Activated T-cell treated with anti-CD3 and anti-CD28 coated beads, Interleukin-2, amount 50 U/mL, for 24 hours (primary cell): ENCODE results near the gene GBX2.
"Not testable (repeated sequence)": the region's sequence is repeated elsewhere in the genome, so short reads cannot be mapped to it uniquely, and the experiment has no call there.

ENCODE experiments used
- DNase-seq: peaks from one replicate; pipeline ENCODE4 v3.0.0-alpha.2; 2020
- H3K27ac Mint-ChIP-seq: 2 replicates; pipeline ENCODE4 v1.8.0; 2020; ENCODE audit warnings: mild to moderate bottlenecking, mixed read lengths
- H3K27me3 Mint-ChIP-seq: 2 replicates; pipeline ENCODE4 v1.8.0; 2020; ENCODE audit warnings: mixed read lengths
- H3K36me3 Mint-ChIP-seq: 2 replicates; pipeline ENCODE4 v1.8.0; 2020; ENCODE audit warnings: low read depth, mixed read lengths
- H3K4me1 Mint-ChIP-seq: 2 replicates; pipeline ENCODE4 v1.8.0; 2020; ENCODE audit warnings: low read depth, mixed read lengths
- H3K4me3 Mint-ChIP-seq: 2 replicates; pipeline ENCODE4 v1.8.0; 2020; ENCODE audit warnings: mild to moderate bottlenecking, moderate library complexity, mixed read lengths
- H3K9me3 Mint-ChIP-seq: 2 replicates; pipeline ENCODE4 v1.8.0; 2020; ENCODE audit warnings: mixed read lengths

The GBX2 gene

DNA sequence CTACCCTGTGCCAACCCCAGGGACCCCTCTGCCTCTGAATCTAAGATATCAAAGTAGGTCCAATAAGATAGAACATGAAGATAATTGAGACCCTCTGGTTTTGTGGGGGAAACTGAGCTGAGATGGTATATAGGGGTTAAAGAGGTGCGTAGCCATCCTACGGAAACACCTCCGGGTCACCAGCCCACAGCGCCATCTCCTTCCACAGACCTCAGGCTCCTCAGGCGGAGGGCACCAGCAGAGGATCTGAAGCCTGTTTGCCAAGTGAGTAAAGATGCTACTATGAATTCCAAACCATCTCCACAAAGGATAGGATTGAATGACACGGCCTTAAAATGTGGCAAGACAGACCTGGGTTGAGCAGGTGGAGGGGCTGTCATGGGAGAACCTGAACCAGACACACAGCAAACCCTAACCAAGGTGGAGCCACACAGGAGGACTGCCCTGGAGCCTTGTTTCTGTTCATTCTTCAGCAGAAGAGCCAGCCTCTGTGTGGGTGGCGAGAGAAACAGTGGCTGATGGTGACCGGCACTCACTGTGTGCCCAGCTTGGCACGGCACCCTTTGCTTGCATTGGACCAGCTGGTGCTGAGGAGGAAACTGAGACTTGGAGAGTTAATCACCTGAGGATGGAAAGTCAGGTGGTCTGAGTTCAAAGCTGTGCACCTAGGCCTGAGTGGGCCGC is 10.2 kb downstream of the GBX2 start:
- Mint-ChIP-seq H3K4me1 (peaks cover 3% of the 10 kb centered on the region), H3K36me3 (no peaks in the 10 kb centered on the region), H3K27me3 (peaks cover 82% of the 10 kb centered on the region), H3K9me3 (peaks cover 10% of the 10 kb centered on the region), H3K27ac (no peak overlapping the region), H3K4me3 (no peak overlapping the region)
- DNase-seq, result no peak

DNA sequence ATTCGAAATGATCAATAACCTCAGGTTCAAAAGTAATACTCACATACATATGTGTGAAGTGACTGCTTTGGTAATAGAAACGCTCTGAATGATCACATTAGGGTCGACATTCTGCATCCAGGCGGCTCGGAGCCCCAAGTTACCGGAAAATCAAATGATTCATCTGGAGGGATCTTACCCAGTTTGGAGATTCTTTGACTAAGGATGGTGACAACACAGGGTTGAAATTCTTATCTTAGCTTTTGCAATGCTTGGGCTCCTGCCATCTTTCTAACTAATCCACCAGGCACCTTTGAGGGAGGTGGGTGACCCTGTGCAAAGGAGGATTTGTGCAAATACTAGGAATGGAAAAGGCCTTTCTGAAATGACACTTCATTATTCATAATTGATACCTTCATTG is 10.8 kb downstream of the GBX2 start:
- Mint-ChIP-seq H3K4me3 (no peak overlapping the region), H3K27ac (no peak overlapping the region), H3K27me3 (peaks cover 76% of the 10 kb centered on the region), H3K4me1 (no peaks in the 10 kb centered on the region), H3K9me3 (peaks cover 15% of the 10 kb centered on the region), H3K36me3 (no peaks in the 10 kb centered on the region)
- no peak for DNase-seq

DNA sequence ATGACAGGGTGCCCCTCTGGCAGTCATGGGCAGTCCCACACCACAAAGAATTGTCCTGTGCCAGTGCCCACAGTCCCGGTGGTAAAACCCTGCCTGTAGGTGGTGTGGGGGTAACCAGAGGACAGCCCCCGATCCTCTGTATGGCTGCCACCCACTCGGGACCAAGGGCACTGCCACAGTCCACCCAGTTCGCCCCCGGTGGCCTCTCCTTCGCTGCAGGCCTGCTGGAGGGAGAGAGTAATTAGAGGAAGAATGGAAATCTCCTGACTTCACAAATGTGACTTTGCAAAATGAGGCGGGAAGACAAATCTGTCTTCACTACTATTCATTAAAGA is 11.4 kb downstream of the GBX2 start:
- Mint-ChIP-seq H3K4me1 (no peaks in the 10 kb centered on the region), H3K36me3 (no peaks in the 10 kb centered on the region), H3K27ac (no peak overlapping the region), H3K27me3 (peaks cover 71% of the 10 kb centered on the region), H3K9me3 (peaks cover 17% of the 10 kb centered on the region), H3K4me3 (no peak overlapping the region)
- no peak for DNase-seq

DNA sequence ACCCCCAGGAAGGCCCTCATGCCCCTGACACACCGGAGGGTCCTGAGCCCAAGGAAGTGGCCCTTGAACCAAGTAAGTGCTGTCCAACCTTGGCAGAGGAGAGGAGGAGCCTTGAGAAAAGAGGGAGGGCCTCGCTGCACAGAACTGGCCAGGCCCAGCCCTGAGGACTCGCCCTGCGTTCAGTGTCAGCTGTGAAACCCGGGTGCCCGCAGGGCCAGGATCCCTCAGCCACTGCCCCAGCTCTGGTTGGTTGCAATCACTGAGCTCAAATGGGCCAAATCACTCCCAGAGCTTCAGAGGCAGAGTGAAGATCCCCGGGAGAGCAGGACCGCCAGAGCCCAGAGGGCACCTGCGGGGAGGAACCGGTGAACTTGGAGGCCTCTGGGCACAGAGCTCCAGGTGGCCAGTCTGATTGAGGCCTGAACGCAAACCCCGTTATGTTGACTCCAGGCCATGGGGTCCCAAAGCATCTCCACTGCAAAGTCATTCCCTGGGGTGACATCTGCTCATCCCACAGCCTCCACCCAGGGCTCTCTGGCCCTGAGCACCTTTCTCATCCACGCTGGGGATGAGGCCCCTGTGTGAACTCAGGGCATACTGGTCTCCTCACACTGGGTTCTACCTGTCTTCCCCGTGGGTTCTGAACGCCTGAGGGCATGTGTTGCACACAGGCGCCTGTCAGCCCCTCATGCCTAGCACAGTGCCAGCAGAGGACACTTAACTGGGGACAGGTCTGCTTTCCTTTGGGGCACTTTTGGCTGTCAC is 11.9 kb downstream of the GBX2 start:
- DNase-seq, result no peak
- H3K27ac Mint-ChIP-seq, result no peak overlapping the region
- no peak overlapping the region for H3K4me3 Mint-ChIP-seq
- H3K4me1 Mint-ChIP-seq, result no peaks in the 10 kb centered on the region
- H3K9me3 Mint-ChIP-seq, result peaks cover 17% of the 10 kb centered on the region
- H3K36me3 Mint-ChIP-seq, result no peaks in the 10 kb centered on the region
- peaks cover 65% of the 10 kb centered on the region for H3K27me3 Mint-ChIP-seq

GRCh38 chr2:236155406-236155805 is 12.8 kb downstream of the GBX2 start:
- peaks cover 58% of the 10 kb centered on the region for H3K27me3 Mint-ChIP-seq

DNA sequence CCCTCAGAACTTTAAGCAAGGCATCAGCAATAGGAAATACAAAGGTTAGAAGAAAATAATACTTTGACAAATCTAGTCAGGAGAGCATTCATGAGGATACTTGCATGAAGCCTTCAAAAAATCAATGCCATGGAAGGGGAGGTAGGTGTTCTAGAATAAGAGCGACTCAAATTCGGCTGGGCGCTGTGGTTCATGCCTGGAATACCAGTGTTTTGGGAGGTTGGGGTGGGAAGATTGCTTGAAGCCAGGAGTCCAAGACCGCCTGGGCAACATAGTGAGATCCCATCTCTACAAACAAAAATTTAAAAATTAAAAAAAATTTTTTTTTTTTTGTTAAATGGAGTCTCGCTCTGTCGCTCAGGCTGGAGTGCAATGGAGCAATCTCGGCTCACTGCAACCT is 21.8 kb downstream of the GBX2 start:
- DNase-seq, result no peak
- Mint-ChIP-seq H3K9me3 (peaks cover 3% of the 10 kb centered on the region), H3K4me1 (no peaks in the 10 kb centered on the region), H3K36me3 (no peaks in the 10 kb centered on the region), H3K27me3 (peaks cover 43% of the 10 kb centered on the region), H3K27ac (no peak overlapping the region), H3K4me3 (no peak overlapping the region)

More at GRCh38 chr2:236155406-236155805, 12.8 kb downstream of the GBX2 start:
- Mint-ChIP-seq H3K36me3 (no peaks in the 10 kb centered on the region), H3K9me3 (peaks cover 18% of the 10 kb centered on the region), H3K4me1 (no peaks in the 10 kb centered on the region), H3K27ac (no peak overlapping the region), H3K4me3 (no peak overlapping the region)
- DNase-seq, result no peak

GRCh38 chr2:236143811-236144210 is 24.4 kb downstream of the GBX2 start:
- Mint-ChIP-seq H3K36me3 (no peaks in the 10 kb centered on the region), H3K9me3 (no peaks in the 10 kb centered on the region), H3K27me3 (peaks cover 50% of the 10 kb centered on the region), H3K4me3 (no peak overlapping the region), H3K4me1 (no peaks in the 10 kb centered on the region), H3K27ac (no peak overlapping the region)
- DNase-seq, result no peak

GRCh38 chr2:236141616-236142015 is 26.6 kb downstream of the GBX2 start:
- H3K4me1 Mint-ChIP-seq, H3K36me3 Mint-ChIP-seq, H3K4me3 Mint-ChIP-seq, DNase-seq, H3K9me3 Mint-ChIP-seq, H3K27ac Mint-ChIP-seq: not testable (repeated sequence)
- peaks cover 52% of the 10 kb centered on the region for H3K27me3 Mint-ChIP-seq

DNA sequence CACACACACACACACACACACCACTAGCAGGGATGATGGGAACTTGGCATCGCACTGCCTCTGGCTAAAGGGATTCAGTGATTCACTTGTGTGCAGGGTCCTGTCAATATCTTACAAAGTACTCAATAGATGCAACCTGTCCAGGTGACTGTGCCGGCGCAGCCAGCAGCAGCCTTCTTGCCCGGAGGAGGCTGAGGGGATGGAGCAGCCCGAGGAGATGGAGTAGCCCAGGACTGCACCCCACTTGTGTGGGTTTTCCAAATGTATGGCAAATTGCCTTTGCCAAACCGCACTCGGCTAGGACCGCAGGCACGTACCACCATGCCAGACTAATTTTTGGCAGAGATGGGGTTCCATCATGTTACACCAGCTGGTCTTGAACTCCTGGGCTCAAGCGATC is 31.1 kb downstream of the GBX2 start:
- H3K4me3 Mint-ChIP-seq, result no peak overlapping the region
- no peak for DNase-seq
- peaks cover 19% of the 10 kb centered on the region for H3K27me3 Mint-ChIP-seq
- H3K27ac Mint-ChIP-seq, result no peak overlapping the region
- no peaks in the 10 kb centered on the region for H3K4me1 Mint-ChIP-seq
- no peaks in the 10 kb centered on the region for H3K9me3 Mint-ChIP-seq
- no peaks in the 10 kb centered on the region for H3K36me3 Mint-ChIP-seq

- Mint-ChIP-seq H3K4me3 (no peak overlapping the region), H3K27ac (no peak overlapping the region), H3K9me3 (no peaks in the 10 kb centered on the region)
These were observed 31.6 kb downstream of the GBX2 start for GRCh38 chr2:236136538-236136937.

DNA sequence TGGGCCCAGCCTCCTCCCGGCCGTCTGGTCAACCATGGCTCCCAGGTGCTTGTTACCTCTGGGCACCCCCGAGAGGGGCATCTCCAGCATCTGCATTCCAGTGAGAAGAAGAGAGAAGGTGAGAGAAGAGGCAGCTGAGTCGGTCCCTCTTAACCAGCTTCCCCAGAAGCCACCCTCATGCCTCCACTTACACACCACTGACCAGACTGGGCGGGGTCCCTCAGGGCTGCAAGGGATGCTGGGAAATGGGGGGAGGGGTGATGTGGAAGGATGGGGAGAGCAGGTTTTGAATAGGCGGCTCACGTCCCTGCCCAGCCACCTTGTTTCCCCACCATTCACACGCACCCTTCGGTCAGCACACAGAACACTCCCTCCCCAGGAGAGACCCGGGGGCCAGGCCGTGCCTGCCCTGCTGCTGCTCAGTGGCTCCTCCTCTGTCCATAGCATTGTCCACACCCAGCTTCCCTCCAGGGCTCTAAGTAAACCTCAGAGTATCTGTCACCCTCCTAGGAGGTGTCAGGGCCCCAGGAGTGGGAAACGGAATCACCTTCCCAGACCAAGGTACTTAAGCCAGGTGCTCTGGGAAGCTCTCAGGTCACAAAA is 34.7 kb downstream of the GBX2 start:
- no peaks in the 10 kb centered on the region for H3K4me1 Mint-ChIP-seq

More at GRCh38 chr2:236136538-236136937, 31.6 kb downstream of the GBX2 start:
- DNase-seq, result no peak
- H3K27me3 Mint-ChIP-seq, result peaks cover 17% of the 10 kb centered on the region
- no peaks in the 10 kb centered on the region for H3K36me3 Mint-ChIP-seq
- H3K4me1 Mint-ChIP-seq, result no peaks in the 10 kb centered on the region

GRCh38 chr2:236131073-236131692 is 37.0 kb downstream of the GBX2 start:
- Mint-ChIP-seq H3K9me3 (no peaks in the 10 kb centered on the region), H3K4me3 (no peak overlapping the region), H3K36me3 (no peaks in the 10 kb centered on the region), H3K27me3 (peaks cover 3% of the 10 kb centered on the region), H3K27ac (no peak overlapping the region), H3K4me1 (no peaks in the 10 kb centered on the region)
- no peak for DNase-seq

More for the DNA sequence above, 34.7 kb downstream of the GBX2 start:
- Mint-ChIP-seq H3K27me3 (peaks cover 3% of the 10 kb centered on the region), H3K27ac (no peak overlapping the region), H3K4me3 (no peak overlapping the region), H3K36me3 (no peaks in the 10 kb centered on the region), H3K9me3 (no peaks in the 10 kb centered on the region)
- DNase-seq, result no peak

DNA sequence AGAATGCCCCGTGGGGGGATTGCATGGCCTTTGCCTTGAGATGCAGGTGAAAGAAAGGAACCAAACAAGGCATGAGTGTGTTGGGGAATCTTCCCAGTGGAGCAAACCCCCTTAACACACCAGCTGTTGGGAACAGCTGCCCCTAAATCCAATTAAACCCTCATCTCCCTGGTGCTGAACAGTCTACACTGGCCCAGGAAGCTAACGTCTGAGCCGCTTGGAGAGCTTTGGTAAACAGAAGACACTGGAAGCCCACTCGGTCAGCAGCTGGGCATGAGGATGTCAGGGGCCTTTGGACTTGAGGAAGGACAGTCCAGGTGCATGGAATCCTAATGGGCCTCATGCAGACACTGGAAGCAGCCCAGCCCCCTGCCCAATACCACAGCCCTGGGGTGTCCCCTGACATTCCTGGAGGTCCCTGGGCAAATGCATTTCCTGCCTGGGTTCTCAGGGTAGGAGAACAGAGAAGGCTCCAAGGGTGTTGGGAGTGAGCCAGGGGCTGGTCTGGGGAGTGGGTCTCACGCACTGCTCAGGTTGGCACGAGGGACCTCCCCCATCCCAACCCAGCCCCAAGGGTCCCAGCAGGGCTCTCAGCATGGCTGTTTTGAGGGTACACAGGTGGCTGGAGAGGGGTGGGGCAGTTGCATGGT is 37.7 kb downstream of the GBX2 start:
- Mint-ChIP-seq H3K27ac (no peak overlapping the region), H3K27me3 (peaks cover 3% of the 10 kb centered on the region), H3K4me1 (no peaks in the 10 kb centered on the region), H3K36me3 (no peaks in the 10 kb centered on the region), H3K4me3 (no peak overlapping the region), H3K9me3 (no peaks in the 10 kb centered on the region)
- no peak for DNase-seq

DNA sequence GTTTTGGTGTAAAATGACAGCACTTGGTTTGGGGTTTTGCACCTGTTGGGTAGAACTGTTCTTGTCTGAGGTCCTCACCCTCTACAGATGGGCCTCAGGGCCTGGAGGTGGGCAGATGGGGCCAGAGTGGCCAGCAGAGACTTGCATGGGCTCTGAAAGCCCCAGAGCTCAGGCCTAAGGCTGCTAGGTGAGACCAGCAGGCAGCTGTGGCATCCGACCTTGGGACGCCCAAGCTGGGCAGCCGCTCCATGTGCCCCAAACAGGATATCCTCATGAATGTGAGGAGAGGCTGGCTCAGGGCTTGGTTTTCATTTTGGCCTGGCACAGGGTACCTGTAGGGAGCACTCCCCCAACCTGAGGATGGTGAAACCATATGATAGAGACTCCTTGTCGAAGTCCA is 38.3 kb downstream of the GBX2 start:
- DNase-seq, result no peak
- Mint-ChIP-seq H3K27me3 (peaks cover 3% of the 10 kb centered on the region), H3K9me3 (no peaks in the 10 kb centered on the region), H3K4me1 (no peaks in the 10 kb centered on the region), H3K4me3 (no peak overlapping the region), H3K27ac (no peak overlapping the region), H3K36me3 (no peaks in the 10 kb centered on the region)
